ENCODE results near the gene C7orf57. TPM values are rescaled to one million over a fixed set of nuclear protein-coding genes. Genes with fewer than 3 reads are reported as not detected.

C7orf57 gene
- polyA plus RNA-seq, 3 donors: 0.05 TPM; not detected in 2

GRCh38 chr7:48033922-48034321, 1.4 kb upstream of the C7orf57 start:
- 83% methylated on average over 1 of the region's 5 CpGs for WGBS (ENCODE audit: insufficient coverage)
- no peak overlapping the region for H3K9ac ChIP-seq (ENCODE audit: insufficient read depth, low read length, poor library complexity, severe bottlenecking)
- Mint-ChIP-seq H3K36me3 (peaks cover 2 to 6% of the 10 kb centered on the region in 2 donors), H3K27ac (no peak overlapping the region), H3K27me3 (ENCODE audit: low read depth in 3 of 3) (peaks cover 50 to 64% (median 61%) of the 10 kb centered on the region in 3 donors), H3K9me3 (peaks cover 0 to 8% (median 3%) of the 10 kb centered on the region in 7 donors), H3K4me1 (peaks cover 12% of the 10 kb centered on the region), H3K4me3 (peak overlapping the region in 1 of 2 donors; percentile 51)
- TF ChIP-seq CTCF (IDR thresholded peaks at IDR 0.05): no peak
- no peaks in the 10 kb centered on the region for H3K9me3 ChIP-seq (replicated peaks in 1 of 2; ENCODE audit: control insufficient read depth in 1 of 2, insufficient read depth in 1 of 2, low read length in 2 of 2)
- no peaks in the 10 kb centered on the region for H3K79me2 ChIP-seq (ENCODE audit: insufficient read depth, low read length)
- intact Hi-C loops (cut with micrococcal nuclease): no loop called here
- DNase-seq: no peak
- no peaks in the 10 kb centered on the region for H4K20me1 ChIP-seq (ENCODE audit: insufficient read depth, low read length)
- H3K27ac ChIP-seq (ENCODE audit: low read depth in 1 of 2, low read length in 2 of 2): no peak overlapping the region
- H3K4me3 ChIP-seq (replicated peaks in 1 of 3; ENCODE audit: low read depth in 2 of 3, low read length in 3 of 3): no peak overlapping the region
- H3K4me2 ChIP-seq (replicated peaks; ENCODE audit: extremely low read depth, low read length, poor library complexity, severe bottlenecking): no peak overlapping the region
- peaks cover 10 to 15% of the 10 kb centered on the region in 2 donors for H3K4me1 ChIP-seq (ENCODE audit: control insufficient read depth in 1 of 2, insufficient read depth in 2 of 2, low read length in 2 of 2)
- H3K27me3 ChIP-seq (ENCODE audit: control insufficient read depth in 2 of 2, insufficient read depth in 2 of 2, low read length in 2 of 2): peaks cover 29 to 54% of the 10 kb centered on the region in 2 donors
- H3K36me3 ChIP-seq (replicated peaks in 1 of 2; ENCODE audit: control insufficient read depth in 1 of 2, insufficient read depth in 2 of 2, low read length in 2 of 2): no peaks in the 10 kb centered on the region
- H2AFZ ChIP-seq (ENCODE audit: insufficient read depth, low read depth, low read length, poor library complexity, severe bottlenecking): no peak overlapping the region

- H4K20me1 ChIP-seq (ENCODE audit: insufficient read depth, low read length): no peaks in the 10 kb centered on the region
- Mint-ChIP-seq H3K9me3 (peaks cover 0 to 8% (median 2%) of the 10 kb centered on the region in 7 donors), H3K27ac (peak overlapping the region in 6 of 7 donors; percentile 10 to 90 (median 78)), H3K4me1 (peaks cover 12% of the 10 kb centered on the region), H3K4me3 (peak overlapping the region; percentile 78 to 92), H3K27me3 (ENCODE audit: low read depth in 3 of 3) (peaks cover 47 to 59% (median 59%) of the 10 kb centered on the region in 3 donors), H3K36me3 (peaks cover 2 to 6% of the 10 kb centered on the region in 2 donors)
- H3K4me3 ChIP-seq (replicated peaks in 1 of 3; ENCODE audit: low read depth in 2 of 3, low read length in 3 of 3): peak overlapping the region; percentile 39 to 78 (median 45)
- no peaks in the 10 kb centered on the region for H3K9me3 ChIP-seq (replicated peaks in 1 of 2; ENCODE audit: control insufficient read depth in 1 of 2, insufficient read depth in 1 of 2, low read length in 2 of 2)
- WGBS (ENCODE audit: insufficient coverage): 2% methylated on average over 33 of the region's 42 CpGs
- H3K4me2 ChIP-seq (replicated peaks; ENCODE audit: extremely low read depth, low read length, poor library complexity, severe bottlenecking): peak overlapping the region; percentile 88
- H3K27ac ChIP-seq (ENCODE audit: low read depth in 1 of 2, low read length in 2 of 2): no peak overlapping the region
- H3K4me1 ChIP-seq (ENCODE audit: control insufficient read depth in 1 of 2, insufficient read depth in 2 of 2, low read length in 2 of 2): peaks cover 10 to 15% of the 10 kb centered on the region in 2 donors
- TF ChIP-seq CTCF (IDR thresholded peaks at IDR 0.05): no peak
- no peaks in the 10 kb centered on the region for H3K36me3 ChIP-seq (replicated peaks in 1 of 2; ENCODE audit: control insufficient read depth in 1 of 2, insufficient read depth in 2 of 2, low read length in 2 of 2)
- DNase-seq: peak; percentile 18 to 30 (median 25)
- intact Hi-C loops (cut with micrococcal nuclease): loop anchor here (5.0 kb wide), 4 partner anchors 51 to 71 kb away; partner anchors contain the start of gene UPP1 (in 1 of the 2)
- H3K27me3 ChIP-seq (ENCODE audit: control insufficient read depth in 2 of 2, insufficient read depth in 2 of 2, low read length in 2 of 2): peaks cover 27 to 54% of the 10 kb centered on the region in 2 donors
- H2AFZ ChIP-seq (ENCODE audit: insufficient read depth, low read depth, low read length, poor library complexity, severe bottlenecking): peak overlapping the region; percentile 70
- peak overlapping the region; percentile 49 for H3K9ac ChIP-seq (ENCODE audit: insufficient read depth, low read length, poor library complexity, severe bottlenecking)
- no peaks in the 10 kb centered on the region for H3K79me2 ChIP-seq (ENCODE audit: insufficient read depth, low read length)
Measured at GRCh38 chr7:48035967-48036478, 680 bp downstream of the C7orf57 start.
